GM21723 (cell line): ENCODE results near the gene ERBB4.

Source experiments
- ATAC-seq: cut with Tn5 transposase; IDR thresholded peaks from one replicate; pipeline ENCODE4 v1.9.1; 2021; ENCODE audit warnings: mild to moderate bottlenecking, moderate library complexity; ENCODE audit not compliant: unreplicated experiment

Gene ERBB4

GRCh38 chr2:211391189-211391567 lies 1147.4 kb downstream of the ERBB4 start:
- no peak for ATAC-seq

DNA sequence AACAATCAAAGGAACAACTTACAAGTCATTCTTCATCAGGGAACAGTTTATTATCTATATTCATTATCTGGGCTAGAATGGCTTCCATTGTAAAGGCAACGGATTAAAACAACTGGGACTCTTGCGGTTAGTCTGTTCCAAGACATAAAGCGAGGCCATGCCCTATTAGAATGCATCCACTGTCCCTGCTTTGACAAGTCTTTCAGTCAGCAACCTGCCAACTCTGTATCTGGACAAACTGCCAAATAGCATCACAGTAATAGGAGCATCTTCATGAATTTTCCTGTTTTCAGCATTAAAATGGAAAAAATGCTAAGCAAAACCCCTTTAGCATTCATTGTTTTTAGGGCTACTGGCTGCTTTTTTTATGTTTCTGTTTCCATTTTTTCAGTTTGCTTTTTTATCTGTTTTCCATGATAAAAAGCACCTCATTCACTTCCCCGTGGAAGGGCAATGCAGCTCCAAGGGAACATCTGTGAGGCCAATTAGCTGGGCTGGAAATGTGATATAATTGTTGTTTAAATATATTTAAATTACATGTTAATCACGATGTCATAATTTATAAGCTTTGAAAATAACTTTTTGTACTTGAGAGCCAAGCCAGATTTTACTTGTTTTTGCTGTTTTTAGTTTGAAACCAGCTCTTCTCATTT lies 1147.9 kb downstream of the ERBB4 start:
- no peak for ATAC-seq

GRCh38 chr2:211387734-211388133 lies 1150.9 kb downstream of the ERBB4 start:
- ATAC-seq, result no peak

- ATAC-seq, result no peak
These were observed 1158.6 kb downstream of the ERBB4 start for GRCh38 chr2:211380041-211380440.

DNA sequence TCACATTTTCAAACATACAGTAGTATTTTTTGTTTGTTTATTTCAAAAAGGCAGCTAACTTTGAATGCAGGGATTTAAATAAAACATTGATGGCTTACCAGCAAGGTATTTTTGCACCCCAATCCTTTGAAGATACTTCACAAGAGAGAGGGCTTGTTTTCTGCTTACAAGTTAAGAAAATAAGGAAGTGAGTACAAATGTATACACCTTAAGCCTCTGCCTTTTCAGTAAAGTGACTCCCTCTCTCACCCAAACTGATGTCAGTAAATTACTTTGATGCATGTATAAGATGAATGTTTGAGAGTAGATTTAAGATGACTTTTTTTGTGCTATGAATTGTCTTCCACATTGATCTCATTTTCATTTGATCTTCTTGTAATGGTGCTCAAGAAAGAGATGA lies 1162.2 kb downstream of the ERBB4 start:
- ATAC-seq, result peak; percentile 46

GRCh38 chr2:211373203-211373602 lies 1165.4 kb downstream of the ERBB4 start:
- ATAC-seq, result no peak

DNA sequence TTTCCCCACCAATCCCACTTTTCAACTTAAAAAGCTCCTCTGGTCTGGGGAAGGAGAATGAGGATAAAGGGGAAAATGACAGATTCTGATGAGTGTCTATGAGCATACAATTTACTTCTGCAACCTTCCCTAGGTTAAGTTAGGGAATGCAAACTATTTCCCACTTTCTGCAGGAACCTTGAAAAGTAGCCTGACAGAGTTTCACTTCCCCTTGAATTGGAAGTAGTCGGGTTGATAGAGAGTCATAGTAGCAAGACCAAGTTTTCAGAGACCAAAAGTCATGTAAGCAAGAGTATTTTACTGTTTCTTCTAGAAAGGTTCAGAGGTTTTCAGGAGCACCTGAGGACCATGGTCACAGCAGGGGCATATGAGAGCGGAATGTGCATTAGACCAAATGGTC lies 1167.1 kb downstream of the ERBB4 start:
- no peak for ATAC-seq

DNA sequence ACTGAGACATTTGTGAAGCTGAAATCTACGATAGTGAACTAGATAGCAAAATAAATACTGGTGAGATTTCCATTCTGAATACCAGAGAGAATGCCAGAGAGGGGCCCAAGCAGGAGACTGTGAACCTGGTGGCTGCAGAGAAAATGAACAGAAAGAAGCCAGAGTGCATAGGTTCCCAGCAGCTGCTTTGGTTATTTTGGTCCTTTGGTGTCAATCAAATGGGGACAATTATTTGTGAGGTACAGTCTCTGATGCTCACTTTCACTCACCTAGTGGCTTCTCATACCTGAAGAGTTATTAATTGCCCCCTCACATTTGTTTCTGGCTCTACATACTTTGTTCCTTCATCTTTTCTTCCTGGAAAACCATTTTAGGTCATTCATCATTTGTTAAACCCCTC lies 1170.1 kb downstream of the ERBB4 start:
- no peak for ATAC-seq

DNA sequence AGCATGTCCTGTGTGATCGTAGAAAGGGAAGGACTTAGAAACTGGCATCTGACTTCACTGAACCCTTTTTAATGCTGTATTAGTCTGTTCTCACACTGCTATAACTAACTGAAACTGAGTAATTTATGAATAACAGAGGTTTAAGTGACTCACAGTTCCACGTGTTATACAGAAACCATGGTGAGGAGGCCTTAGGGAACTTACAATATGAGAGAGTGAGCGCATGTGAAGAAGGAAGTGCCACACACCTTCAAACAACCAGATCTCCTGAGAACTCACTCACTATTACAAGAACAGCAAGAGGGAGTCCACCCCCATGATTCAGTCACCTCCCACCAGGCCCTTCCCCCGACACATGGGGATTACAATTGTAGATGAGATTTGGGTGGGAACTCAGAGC lies 1170.9 kb downstream of the ERBB4 start:
- peak; percentile 97 for ATAC-seq

GRCh38 chr2:211367293-211367692 lies 1171.3 kb downstream of the ERBB4 start:
- no peak for ATAC-seq

DNA sequence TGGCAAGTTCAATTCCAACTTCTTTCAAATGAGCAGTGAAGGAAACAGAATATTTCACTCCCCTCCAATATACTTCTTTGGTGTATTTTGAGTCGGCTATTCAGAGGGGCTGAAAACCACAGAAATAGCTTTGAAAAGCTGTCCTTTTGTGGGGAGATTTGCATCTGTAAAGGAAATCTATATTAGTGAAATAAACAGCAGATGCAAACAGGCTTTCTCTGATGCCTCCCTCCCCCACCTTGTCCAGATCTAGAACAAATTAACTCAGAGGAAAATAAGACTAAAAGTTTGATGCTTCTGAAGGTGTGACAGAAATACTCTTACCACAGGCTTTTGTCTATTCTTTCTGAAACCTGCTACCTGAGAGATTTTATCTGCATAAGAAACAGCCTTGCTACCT lies 1173.7 kb downstream of the ERBB4 start:
- ATAC-seq, result no peak

DNA sequence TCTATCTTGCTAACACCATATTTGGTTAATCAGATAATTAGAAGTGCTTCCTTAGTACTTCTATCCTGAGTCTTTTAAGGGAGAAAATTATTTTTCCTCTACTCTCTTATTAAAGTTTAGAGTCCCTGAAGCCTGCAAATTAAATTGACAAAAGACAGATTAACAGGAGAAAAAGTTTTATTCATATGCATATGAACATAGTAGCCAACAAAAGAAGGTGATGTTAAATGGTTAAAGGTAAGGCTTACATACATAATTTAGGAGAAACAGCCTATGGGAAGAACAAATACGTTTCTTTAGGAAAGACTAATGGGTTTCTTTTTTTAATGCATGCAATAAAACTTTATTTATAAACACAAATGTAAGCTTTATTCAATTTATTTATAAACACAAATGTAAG lies 1177.2 kb downstream of the ERBB4 start:
- ATAC-seq, result no peak

DNA sequence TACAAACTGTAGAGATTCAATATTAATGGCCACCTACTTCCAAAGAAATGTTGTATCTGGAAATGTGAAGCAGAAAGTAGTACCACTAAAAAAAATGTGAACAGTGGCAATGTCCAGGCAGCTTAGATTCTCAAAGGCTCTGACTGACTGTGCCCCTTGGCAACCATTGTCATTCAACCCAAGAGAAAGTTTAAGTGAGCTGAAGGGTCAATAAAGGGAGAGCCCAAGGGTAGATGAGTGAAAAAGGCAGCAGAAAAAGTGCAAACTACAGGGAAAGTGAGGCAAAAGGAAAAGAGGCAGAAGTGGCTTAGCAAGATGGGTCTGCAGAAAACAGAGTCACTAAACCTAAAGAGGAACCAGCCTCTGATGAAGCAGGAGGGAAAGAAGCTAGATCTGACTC lies 1179.3 kb downstream of the ERBB4 start:
- ATAC-seq, result no peak

DNA sequence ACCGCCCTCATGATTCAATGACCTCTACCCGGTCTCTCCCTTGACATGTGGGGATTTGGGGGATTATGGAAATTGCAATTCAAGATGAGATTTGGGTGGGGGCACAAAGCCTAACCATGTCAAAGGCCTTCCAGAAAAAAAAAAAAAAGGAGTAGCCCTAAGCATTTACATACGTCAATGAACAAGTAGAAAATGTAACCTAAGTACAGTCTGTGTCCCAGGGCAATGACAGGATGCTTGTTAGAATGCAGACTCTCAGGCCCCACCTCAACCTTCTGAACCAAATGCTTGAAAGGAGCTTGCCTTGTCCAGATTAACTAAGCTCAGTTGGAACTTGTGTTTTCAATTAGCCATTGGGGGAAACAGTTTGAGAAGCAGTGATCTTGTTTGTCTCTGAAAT lies 1180.1 kb downstream of the ERBB4 start:
- no peak for ATAC-seq

GRCh38 chr2:211354481-211354880 lies 1184.1 kb downstream of the ERBB4 start:
- no peak for ATAC-seq

GRCh38 chr2:211351987-211352386 lies 1186.6 kb downstream of the ERBB4 start:
- no peak for ATAC-seq

GRCh38 chr2:211349031-211349430 lies 1189.6 kb downstream of the ERBB4 start:
- no peak for ATAC-seq

GRCh38 chr2:211347328-211347727 lies 1191.3 kb downstream of the ERBB4 start:
- no peak for ATAC-seq

DNA sequence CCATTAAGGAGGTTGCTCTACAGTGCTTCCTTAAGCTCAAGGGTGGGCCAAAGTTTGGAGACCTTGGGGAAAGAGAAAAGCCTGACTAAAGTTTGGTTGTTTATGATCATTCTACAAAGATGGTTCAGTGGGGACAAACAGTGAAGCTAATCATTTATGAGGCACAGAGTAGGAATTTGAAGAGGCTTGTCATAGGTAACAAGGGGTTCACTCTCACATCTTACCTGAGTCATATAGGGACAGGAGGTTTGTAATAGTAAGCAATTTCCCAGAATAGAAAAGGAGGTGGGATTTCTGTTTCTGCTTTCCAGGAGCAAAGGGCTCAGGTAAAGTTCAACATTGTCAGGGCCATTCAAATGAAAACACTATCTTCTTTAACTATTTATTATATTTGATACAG lies 1194.3 kb downstream of the ERBB4 start:
- ATAC-seq, result no peak

- ATAC-seq, result no peak
These were observed 1205.2 kb downstream of the ERBB4 start for GRCh38 chr2:211333377-211333776.

GRCh38 chr2:211331736-211332135 lies 1206.9 kb downstream of the ERBB4 start:
- ATAC-seq, result no peak

DNA sequence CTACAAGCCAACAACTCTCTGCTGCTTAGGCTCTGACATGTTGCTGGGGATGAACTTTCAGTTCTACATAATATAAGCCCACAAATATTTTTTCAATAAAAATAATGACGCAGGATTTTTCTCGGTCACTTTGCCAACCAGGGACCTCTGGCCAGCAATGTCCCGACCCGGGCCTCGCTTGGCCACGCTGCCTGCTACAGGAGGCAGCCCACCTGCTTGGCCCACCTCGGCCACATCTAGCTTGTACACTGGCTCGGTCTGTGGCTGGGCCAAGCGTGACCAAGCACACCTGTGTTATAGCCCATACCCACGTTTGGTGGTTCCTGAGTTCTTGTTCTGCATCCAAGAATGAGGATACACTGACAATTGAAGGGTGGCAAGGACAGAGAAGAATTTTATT lies 1208.7 kb downstream of the ERBB4 start:
- ATAC-seq, result no peak

DNA sequence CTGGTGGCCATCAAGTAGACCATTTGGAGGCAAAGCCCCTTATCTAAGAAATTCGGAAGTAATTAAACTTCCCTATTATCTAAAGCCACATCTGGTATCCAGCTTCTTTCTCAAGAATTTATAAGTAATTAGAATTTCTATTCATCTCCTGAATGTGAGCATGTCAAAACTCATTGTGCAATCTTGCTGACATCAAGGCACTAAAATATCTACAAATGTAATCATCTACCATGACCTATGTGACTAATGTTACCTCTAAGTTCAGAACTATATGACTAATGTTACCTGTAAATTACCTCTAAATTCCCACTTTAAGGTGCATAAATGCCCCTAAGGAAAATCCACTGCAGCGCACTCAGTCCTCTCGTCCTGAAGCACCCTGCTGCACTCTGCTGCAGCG lies 1209.2 kb downstream of the ERBB4 start:
- ATAC-seq, result no peak
